NB4 (cell line): Measurements from ENCODE around the gene ASCC3.

ENCODE experiments used
- DNase-seq: peaks from one replicate; pipeline ENCODE4 v3.0.0; 2010; ENCODE audit warnings: low read depth
- H3K4me3 ChIP-seq: one replicate; pipeline ENCODE4 v1.5.1; 2011; ENCODE audit warnings: mild to moderate bottlenecking, low read depth, low read length, moderate library complexity
- CTCF ChIP-seq: IDR thresholded peaks from one replicate; pipeline ENCODE4 v1.5.1; 2012; ENCODE audit warnings: low read depth, low read length
- MAX ChIP-seq: IDR thresholded peaks from 2 replicates; pipeline ENCODE4 v1.6.1; 2011; ENCODE audit warnings: low read depth, low read length
- MYC ChIP-seq: IDR thresholded peaks from 2 replicates; pipeline ENCODE4 v1.6.1; 2011; ENCODE audit warnings: low read depth, low read length
- POLR2A ChIP-seq: IDR thresholded peaks from 2 replicates; pipeline ENCODE4 v1.6.1; 2011; ENCODE audit warnings: mild to moderate bottlenecking; ENCODE audit not compliant: insufficient read length; ENCODE audit errors: extremely low read depth

ASCC3 gene

GRCh38 chr6:100851819-100852218 lies 29.3 kb downstream of the ASCC3 start:
- TF ChIP-seq MYC (no peak), MAX (no peak), POLR2A (no peak), CTCF (no peak)
- H3K4me3 ChIP-seq = no peak overlapping the region
- no peak for DNase-seq

- H3K4me3 ChIP-seq = no peak overlapping the region
- TF ChIP-seq MAX (no peak), MYC (no peak), POLR2A (no peak), CTCF (no peak)
- DNase-seq = no peak
These were observed 31.0 kb downstream of the ASCC3 start for GRCh38 chr6:100850174-100850573.

GRCh38 chr6:100846276-100846675 lies 34.9 kb downstream of the ASCC3 start:
- TF ChIP-seq MAX (no peak), MYC (no peak), CTCF (no peak), POLR2A (no peak)
- no peak overlapping the region for H3K4me3 ChIP-seq
- no peak for DNase-seq

GRCh38 chr6:100845676-100846075 lies 35.5 kb downstream of the ASCC3 start:
- no peak overlapping the region for H3K4me3 ChIP-seq
- TF ChIP-seq MYC (no peak), MAX (no peak), CTCF (no peak), POLR2A (no peak)
- DNase-seq = no peak

GRCh38 chr6:100839419-100839818 lies 41.7 kb downstream of the ASCC3 start:
- TF ChIP-seq MAX = no peak
- TF ChIP-seq POLR2A = no peak
- no peak for TF ChIP-seq CTCF
- no peak for TF ChIP-seq MYC
- no peak for DNase-seq

GRCh38 chr6:100838011-100838410 lies 43.1 kb downstream of the ASCC3 start:
- DNase-seq = no peak
- TF ChIP-seq MAX = no peak
- no peak for TF ChIP-seq POLR2A
- no peak for TF ChIP-seq CTCF
- no peak for TF ChIP-seq MYC
- no peak overlapping the region for H3K4me3 ChIP-seq

More at GRCh38 chr6:100839419-100839818, 41.7 kb downstream of the ASCC3 start:
- H3K4me3 ChIP-seq = no peak overlapping the region
